ENCODE results near the gene RAB41. TPM values are rescaled to one million over a fixed set of nuclear protein-coding genes. Genes with fewer than 3 reads are reported as not detected.

RAB41 gene
- total and polyA plus RNA-seq, 2 donors (not counting 1 experiment from before 2014, with no cell fraction given) = not detected

DNA sequence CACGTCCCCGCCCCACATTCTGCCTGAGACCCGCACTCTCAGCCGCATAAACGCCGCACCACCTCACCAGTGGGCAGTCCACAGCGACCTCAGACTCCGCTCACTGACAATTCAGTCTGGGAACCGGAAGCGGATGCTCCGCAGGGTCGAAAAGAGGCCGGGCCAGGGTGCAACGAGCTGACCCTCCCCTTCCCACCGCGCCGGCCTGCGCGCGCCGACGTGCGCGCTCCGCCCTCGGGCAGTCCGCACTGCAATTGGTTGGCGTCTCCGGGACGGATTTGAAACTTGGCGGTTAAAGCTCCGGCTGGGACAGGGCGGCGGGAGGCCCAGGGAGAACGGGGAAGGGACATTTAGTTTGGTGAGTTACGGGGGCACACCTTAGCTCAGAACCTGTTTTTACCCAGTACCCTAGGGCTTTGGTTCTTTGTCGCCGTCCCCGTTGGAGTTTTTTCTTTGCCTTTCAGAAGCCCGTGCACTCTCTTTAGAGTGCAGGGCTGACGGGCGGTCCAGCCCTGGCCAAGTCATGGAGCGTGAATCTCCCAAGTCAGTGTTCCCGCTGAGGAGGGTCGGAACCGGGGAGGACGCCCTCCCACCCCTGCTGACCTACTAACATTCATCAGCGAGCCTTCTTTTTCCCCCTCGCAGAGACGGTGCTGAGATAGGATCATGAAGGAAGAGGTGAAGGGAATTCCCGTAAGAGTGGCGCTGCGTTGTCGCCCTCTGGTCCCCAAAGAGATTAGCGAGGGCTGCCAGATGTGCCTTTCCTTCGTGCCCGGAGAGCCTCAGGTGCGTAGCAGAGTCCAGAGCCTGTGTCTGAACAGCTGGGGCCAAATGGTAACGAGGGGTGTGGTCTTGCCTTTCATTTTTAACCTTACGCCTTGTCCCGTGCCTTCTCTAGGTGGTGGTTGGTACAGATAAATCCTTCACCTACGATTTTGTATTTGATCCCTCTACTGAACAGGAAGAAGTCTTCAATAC lies 8.1 kb downstream of the RAB41 start, which contains the start of the genes KIF4A and PDZD11:
TSS of gene KIF4A (plus strand) at position 312 of the 978 bp plus-strand sequence. CDS start at position 667, 355 bp downstream.
TSS of gene PDZD11 (minus strand) at position 135 of the 978 bp plus-strand sequence. CDS start 586 bp downstream, outside the sequence.
- Histone ChIP-seq H2AFZ (ENCODE audit: low read length) (peak within 1 kb of the TSS; percentile 80), H3K27ac (ENCODE audit: insufficient read depth, low read length) (peak within 1 kb of the TSS; percentile 74), H3K4me1 (ENCODE audit: control insufficient read depth, extremely low read depth, insufficient read depth, low read length) (no peaks in the 10 kb centered on the region), H3K79me2 (ENCODE audit: control insufficient read depth, insufficient read depth, low read length) (peaks cover 44% of the 10 kb centered on the region), H3K27me3 (ENCODE audit: control insufficient read depth, insufficient read depth, low read length) (no peaks in the 10 kb centered on the region), H3K9ac (ENCODE audit: insufficient read depth, low read length) (peak within 1 kb of the TSS; percentile 53), H3K9me3 (ENCODE audit: control insufficient read depth, insufficient read depth, low read depth, low read length) (no peaks in the 10 kb centered on the region), H3K4me3 (replicated peaks in 1 of 4; ENCODE audit: control extremely low read depth in 1 of 4, insufficient read depth in 1 of 4, low read depth in 3 of 4, low read length in 4 of 4) (peak within 1 kb of the TSS; percentile 62 to 89 (median 73)), H3K36me3 (ENCODE audit: control insufficient read depth, insufficient read depth, low read length) (peaks cover 3% of the 10 kb centered on the region), H3K4me2 (ENCODE audit: extremely low read depth, insufficient read depth, low read length) (peak within 1 kb of the TSS; percentile 85), H4K20me1 (ENCODE audit: control insufficient read depth, extremely low read depth, insufficient read depth, low read length) (no peaks in the 10 kb centered on the region)
- TF ChIP-seq, protein P1, sequence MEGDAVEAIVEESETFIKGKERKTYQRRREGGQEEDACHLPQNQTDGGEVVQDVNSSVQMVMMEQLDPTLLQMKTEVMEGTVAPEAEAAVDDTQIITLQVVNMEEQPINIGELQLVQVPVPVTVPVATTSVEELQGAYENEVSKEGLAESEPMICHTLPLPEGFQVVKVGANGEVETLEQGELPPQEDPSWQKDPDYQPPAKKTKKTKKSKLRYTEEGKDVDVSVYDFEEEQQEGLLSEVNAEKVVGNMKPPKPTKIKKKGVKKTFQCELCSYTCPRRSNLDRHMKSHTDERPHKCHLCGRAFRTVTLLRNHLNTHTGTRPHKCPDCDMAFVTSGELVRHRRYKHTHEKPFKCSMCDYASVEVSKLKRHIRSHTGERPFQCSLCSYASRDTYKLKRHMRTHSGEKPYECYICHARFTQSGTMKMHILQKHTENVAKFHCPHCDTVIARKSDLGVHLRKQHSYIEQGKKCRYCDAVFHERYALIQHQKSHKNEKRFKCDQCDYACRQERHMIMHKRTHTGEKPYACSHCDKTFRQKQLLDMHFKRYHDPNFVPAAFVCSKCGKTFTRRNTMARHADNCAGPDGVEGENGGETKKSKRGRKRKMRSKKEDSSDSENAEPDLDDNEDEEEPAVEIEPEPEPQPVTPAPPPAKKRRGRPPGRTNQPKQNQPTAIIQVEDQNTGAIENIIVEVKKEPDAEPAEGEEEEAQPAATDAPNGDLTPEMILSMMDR (conservative IDR thresholded peaks at IDR 0.05 in 1 of 2, IDR thresholded peaks at IDR 0.05 in 1 of 2; ENCODE audit: low read depth in 1 of 2, low read length in 2 of 2) = no peak
- peak; percentile 77 to 79 for DNase-seq (ENCODE audit: low read depth in 2 of 2)

DNA sequence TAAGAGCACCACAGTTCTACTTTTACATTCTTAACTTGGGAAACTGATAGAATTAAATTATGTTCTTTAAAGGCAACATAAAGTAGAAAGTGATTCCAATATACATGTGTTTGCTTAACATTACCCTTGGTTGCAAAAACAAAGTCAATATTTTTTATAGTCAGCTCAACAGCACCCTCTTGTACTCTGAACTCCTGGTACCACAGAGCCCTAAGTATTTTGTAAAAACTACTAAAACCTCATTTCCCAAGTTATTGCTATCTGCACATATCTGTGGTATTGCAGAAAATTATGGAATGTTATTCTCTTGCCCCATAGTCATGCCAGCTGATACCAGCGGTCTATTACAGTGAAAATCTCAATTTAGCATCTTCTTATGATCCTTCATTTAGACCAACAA lies 10.8 kb downstream of the RAB41 start:
- no peak for TF ChIP-seq EZH2 (IDR thresholded peaks at IDR 0.05; ENCODE audit: low read length, missing control alignments)
- TF ChIP-seq, protein P1 (conservative IDR thresholded peaks at IDR 0.05 in 1 of 2, IDR thresholded peaks at IDR 0.05 in 1 of 2; ENCODE audit: low read depth in 1 of 2, low read length in 2 of 2) = no peak
- Histone ChIP-seq H4K20me1 (ENCODE audit: control insufficient read depth, extremely low read depth, insufficient read depth, low read length) (no peaks in the 10 kb centered on the region), H3K27ac (ENCODE audit: insufficient read depth, low read length) (no peak overlapping the region), H3K4me1 (ENCODE audit: control insufficient read depth, extremely low read depth, insufficient read depth, low read length) (no peaks in the 10 kb centered on the region), H3K4me3 (replicated peaks in 1 of 4; ENCODE audit: control extremely low read depth in 1 of 4, insufficient read depth in 1 of 4, low read depth in 3 of 4, low read length in 4 of 4) (no peak overlapping the region), H3K27me3 (ENCODE audit: control insufficient read depth, insufficient read depth, low read length) (no peaks in the 10 kb centered on the region), H2AFZ (ENCODE audit: low read length) (no peak overlapping the region), H3K9me3 (ENCODE audit: control insufficient read depth, insufficient read depth, low read depth, low read length) (no peaks in the 10 kb centered on the region), H3K79me2 (ENCODE audit: control insufficient read depth, insufficient read depth, low read length) (peaks cover 53% of the 10 kb centered on the region), H3K4me2 (ENCODE audit: extremely low read depth, insufficient read depth, low read length) (peak overlapping the region; percentile 51), H3K36me3 (ENCODE audit: control insufficient read depth, insufficient read depth, low read length) (no peaks in the 10 kb centered on the region), H3K9ac (ENCODE audit: insufficient read depth, low read length) (no peak overlapping the region)
- DNase-seq (ENCODE audit: low read depth in 2 of 2) = peak in 1 of 2 donors; percentile 31

DNA sequence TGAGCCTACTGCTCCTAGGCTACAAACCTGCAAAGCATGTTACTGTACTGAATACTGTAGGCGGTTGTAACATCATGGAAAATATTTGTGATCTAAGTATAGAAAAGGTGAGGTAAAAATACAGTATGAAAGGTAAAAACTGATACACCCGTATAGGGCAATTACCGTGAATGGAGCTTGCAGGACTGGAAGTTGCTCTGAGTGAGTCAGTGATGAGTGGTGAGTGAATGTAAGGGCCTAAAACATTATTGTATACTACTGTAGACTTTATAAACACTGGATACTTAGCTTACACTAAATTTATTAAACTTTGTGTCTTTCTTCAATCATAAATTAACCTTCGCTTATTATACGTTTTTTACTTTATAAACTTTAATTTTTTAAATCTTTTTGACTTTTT lies 11.6 kb downstream of the RAB41 start:
- Histone ChIP-seq H2AFZ (ENCODE audit: low read length) (no peak overlapping the region), H3K9me3 (ENCODE audit: control insufficient read depth, insufficient read depth, low read depth, low read length) (no peaks in the 10 kb centered on the region), H3K27ac (ENCODE audit: insufficient read depth, low read length) (no peak overlapping the region), H4K20me1 (ENCODE audit: control insufficient read depth, extremely low read depth, insufficient read depth, low read length) (no peaks in the 10 kb centered on the region), H3K4me1 (ENCODE audit: control insufficient read depth, extremely low read depth, insufficient read depth, low read length) (no peaks in the 10 kb centered on the region), H3K4me2 (ENCODE audit: extremely low read depth, insufficient read depth, low read length) (no peak overlapping the region), H3K27me3 (ENCODE audit: control insufficient read depth, insufficient read depth, low read length) (no peaks in the 10 kb centered on the region), H3K36me3 (ENCODE audit: control insufficient read depth, insufficient read depth, low read length) (no peaks in the 10 kb centered on the region), H3K4me3 (replicated peaks in 1 of 4; ENCODE audit: control extremely low read depth in 1 of 4, insufficient read depth in 1 of 4, low read depth in 3 of 4, low read length in 4 of 4) (no peak overlapping the region), H3K9ac (ENCODE audit: insufficient read depth, low read length) (no peak overlapping the region), H3K79me2 (ENCODE audit: control insufficient read depth, insufficient read depth, low read length) (peaks cover 53% of the 10 kb centered on the region)
- TF ChIP-seq EZH2 (IDR thresholded peaks at IDR 0.05; ENCODE audit: low read length, missing control alignments) = no peak
- TF ChIP-seq, protein P1 (conservative IDR thresholded peaks at IDR 0.05 in 1 of 2, IDR thresholded peaks at IDR 0.05 in 1 of 2; ENCODE audit: low read depth in 1 of 2, low read length in 2 of 2) = no peak
- DNase-seq (ENCODE audit: low read depth in 2 of 2) = peak; percentile 16 to 18

Data from fibroblast of lung (primary cell).